Esophagus squamous epithelium (tissue), 4 donors: ENCODE data around the gene ACVR1B.

ENCODE experiments used
- POLR2A ChIP-seq, 4 donors: fragments of 450-650 bp; IDR thresholded peaks; one replicate each; pipeline ENCODE4 v1.6.1; 2017; ENCODE audit warnings: antibody characterized with exemption in 4 of 4, mild to moderate bottlenecking in 4 of 4, moderate library complexity in 3 of 4
- TF ChIP-seq, protein P1 (sequence below), 6 experiments: fragments of 450-650 bp in 4 of 6; fragments of 200-600 bp in 2 of 6; sonication (generic) in 2 of 6; IDR thresholded peaks; one replicate each; pipeline ENCODE4 v1.5.1; 2016 to 2019; ENCODE audit warnings: antibody characterized with exemption in 6 of 6, mild to moderate bottlenecking in 4 of 6, moderate library complexity in 4 of 6

DNA sequence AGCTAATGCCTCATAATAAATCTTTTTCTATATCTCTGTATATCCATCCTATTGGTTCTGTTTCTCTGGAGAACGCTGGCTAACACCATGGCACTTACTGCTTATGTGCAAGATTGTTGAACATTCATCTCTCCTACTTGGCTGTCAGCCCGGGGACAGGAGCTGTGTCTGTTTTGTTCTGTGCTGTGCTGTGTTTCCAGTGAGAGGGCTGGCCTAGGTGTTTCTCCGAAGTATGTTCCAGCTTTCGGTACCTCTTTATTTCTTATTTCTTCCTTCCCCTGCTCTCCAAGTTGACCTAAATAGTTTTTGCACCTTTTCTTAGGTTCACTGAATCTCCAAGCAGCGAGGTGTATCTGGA lies 80.9 kb downstream of the ACVR1B start:
- TF ChIP-seq, protein P1, sequence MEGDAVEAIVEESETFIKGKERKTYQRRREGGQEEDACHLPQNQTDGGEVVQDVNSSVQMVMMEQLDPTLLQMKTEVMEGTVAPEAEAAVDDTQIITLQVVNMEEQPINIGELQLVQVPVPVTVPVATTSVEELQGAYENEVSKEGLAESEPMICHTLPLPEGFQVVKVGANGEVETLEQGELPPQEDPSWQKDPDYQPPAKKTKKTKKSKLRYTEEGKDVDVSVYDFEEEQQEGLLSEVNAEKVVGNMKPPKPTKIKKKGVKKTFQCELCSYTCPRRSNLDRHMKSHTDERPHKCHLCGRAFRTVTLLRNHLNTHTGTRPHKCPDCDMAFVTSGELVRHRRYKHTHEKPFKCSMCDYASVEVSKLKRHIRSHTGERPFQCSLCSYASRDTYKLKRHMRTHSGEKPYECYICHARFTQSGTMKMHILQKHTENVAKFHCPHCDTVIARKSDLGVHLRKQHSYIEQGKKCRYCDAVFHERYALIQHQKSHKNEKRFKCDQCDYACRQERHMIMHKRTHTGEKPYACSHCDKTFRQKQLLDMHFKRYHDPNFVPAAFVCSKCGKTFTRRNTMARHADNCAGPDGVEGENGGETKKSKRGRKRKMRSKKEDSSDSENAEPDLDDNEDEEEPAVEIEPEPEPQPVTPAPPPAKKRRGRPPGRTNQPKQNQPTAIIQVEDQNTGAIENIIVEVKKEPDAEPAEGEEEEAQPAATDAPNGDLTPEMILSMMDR (IDR thresholded peaks at IDR 0.05): no peak
- TF ChIP-seq POLR2A (IDR thresholded peaks at IDR 0.05): no peak
